Lung (tissue), 12 donors: Measurements from ENCODE around the gene SPIRE2. TPM values are rescaled to one million over a fixed set of nuclear protein-coding genes. Genes with fewer than 3 reads are reported as not detected.
A peak's percentile ranks its signal among the peaks of the same experiment; 100 is the strongest.

Experiments used
- ATAC-seq: fragments of 200-7000 bp; cut with Tn5 transposase; one replicate; pipeline ENCODE4 v1.9.1; 2020; ENCODE audit warnings: moderate number of reproducible peaks; ENCODE audit not compliant: insufficient read depth, low FRiP score
- DNase-seq, 3 donors: peaks; one replicate each; pipeline ENCODE4 v3.0.0-alpha.2; 2013 to 2017
- H3K27ac ChIP-seq, 2 donors: one replicate each; pipeline ENCODE4 v1.5.1; 2013; ENCODE audit warnings: mild to moderate bottlenecking in 2 of 2, moderate library complexity in 2 of 2, control low read depth in 1 of 2, inconsistent platforms in 1 of 2, low read depth in 1 of 2, low read length in 1 of 2
- H3K27me3 ChIP-seq, 3 donors: one replicate each; pipeline ENCODE4 v1.5.1; 2013; ENCODE audit warnings: low read length in 2 of 3; ENCODE audit not compliant: control insufficient read depth in 3 of 3, insufficient read depth in 3 of 3
- H3K36me3 ChIP-seq, 4 donors: one replicate each; pipeline ENCODE4 v1.5.1; 2013; ENCODE audit warnings: low read length in 4 of 4, mild to moderate bottlenecking in 1 of 4, moderate library complexity in 1 of 4; ENCODE audit not compliant: control insufficient read depth in 4 of 4, insufficient read depth in 4 of 4
- H3K4me1 ChIP-seq, 5 donors: one replicate each; pipeline ENCODE4 v1.5.1; 2013; ENCODE audit warnings: low read length in 5 of 5, mild to moderate bottlenecking in 2 of 5, moderate library complexity in 1 of 5; ENCODE audit not compliant: control insufficient read depth in 5 of 5, insufficient read depth in 5 of 5
- H3K4me3 ChIP-seq: one replicate; pipeline ENCODE4 v1.5.1; 2013; ENCODE audit warnings: mild to moderate bottlenecking, control low read depth, moderate library complexity
- H3K9ac ChIP-seq, 2 donors: one replicate each; pipeline ENCODE4 v1.5.1; 2013; ENCODE audit warnings: low read length in 2 of 2, control low read depth in 1 of 2; ENCODE audit not compliant: insufficient read depth in 1 of 2
- H3K9me3 ChIP-seq, 4 donors: one replicate each; pipeline ENCODE4 v1.5.1; 2013; ENCODE audit warnings: low read length in 3 of 4, mild to moderate bottlenecking in 1 of 4, moderate library complexity in 1 of 4; ENCODE audit not compliant: control insufficient read depth in 4 of 4, insufficient read depth in 3 of 4
- WGBS, 2 donors: extraction: QIAGEN DNeasy Blood & Tissue Kit; methylation state at CpG; one replicate each; pipeline ENCODE4 v1.1.7; 2013; 5-methylcytosine and 5-hydroxymethylcytosine counted together
- polyA plus RNA-seq, 2 donors: library from polyadenylated mRNA; stranded (reverse); fragments of 200-250 nt; gene quantifications; one replicate each; pipeline ENCODE4 v1.2.1, GENCODE V29; 2013
- total RNA-seq, 2 donors: library from RNA; depleted of rRNA in 1 of 2; stranded (reverse); fragments of >200 nt in 1 of 2; gene quantifications; one replicate each; pipeline ENCODE4 v1.2.1, GENCODE V29; 2014 to 2021
- TF ChIP-seq, protein P1 (sequence below): IDR thresholded peaks from 2 replicates; pipeline ENCODE4 v1.5.1; 2012; ENCODE audit warnings: mild to moderate bottlenecking; ENCODE audit errors: control extremely low read depth, extremely low read depth
- donor health status: control.
- donor health status: control.
- donor health status: Bipolar disorder and iron deficiency.
- donor health status: healthy.
- donor health status: DM: yes; HTN: yes; CAD: no.

SPIRE2 gene
- total and polyA plus RNA-seq, 4 donors = 3.3 to 12.0 (median 8.0) TPM

DNA sequence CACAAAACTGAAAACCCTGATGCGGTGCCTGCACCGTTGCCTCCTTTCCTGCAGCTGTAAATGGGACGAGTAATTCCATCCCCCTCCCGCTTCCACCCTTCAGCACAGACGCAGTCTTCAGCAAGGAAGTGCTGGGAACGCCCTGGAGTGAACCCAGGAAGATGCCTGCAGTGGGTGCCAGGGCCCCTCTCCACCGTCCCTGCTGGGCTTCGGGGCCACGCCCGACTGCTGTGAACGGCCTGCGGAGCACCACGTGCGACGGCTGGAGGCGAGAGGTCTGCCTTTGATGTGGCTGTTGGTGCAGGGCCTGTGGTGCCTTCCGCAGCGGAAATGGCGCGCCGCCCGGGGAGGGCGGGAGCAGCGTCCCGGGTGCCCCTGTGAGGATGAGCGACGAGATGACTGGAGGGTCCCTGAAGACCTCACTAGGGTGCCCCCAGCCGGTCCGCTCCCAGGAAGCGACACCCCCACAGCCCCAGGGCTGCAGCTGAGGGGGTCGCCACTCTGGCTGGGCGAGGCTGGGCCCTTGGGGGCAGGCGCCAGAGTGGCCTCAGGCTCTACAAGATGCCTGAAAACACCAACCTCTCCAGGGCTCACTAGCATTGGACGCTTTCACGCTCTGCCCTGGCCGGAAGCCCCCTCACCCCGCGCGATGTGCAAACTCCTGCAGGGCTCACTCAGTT lies 89.6 kb downstream of the SPIRE2 start:
- WGBS, 2 donors = 0% methylated on average over 39 of the region's 39 CpGs
- no peak overlapping the region for H3K4me3 ChIP-seq
- ATAC-seq = peak; percentile 20
- peaks cover 0 to 9% (median 2%) of the 10 kb centered on the region in 4 donors for H3K36me3 ChIP-seq
- DNase-seq = peak; percentile 67 to 87 (median 83)
- TF ChIP-seq, protein P1, sequence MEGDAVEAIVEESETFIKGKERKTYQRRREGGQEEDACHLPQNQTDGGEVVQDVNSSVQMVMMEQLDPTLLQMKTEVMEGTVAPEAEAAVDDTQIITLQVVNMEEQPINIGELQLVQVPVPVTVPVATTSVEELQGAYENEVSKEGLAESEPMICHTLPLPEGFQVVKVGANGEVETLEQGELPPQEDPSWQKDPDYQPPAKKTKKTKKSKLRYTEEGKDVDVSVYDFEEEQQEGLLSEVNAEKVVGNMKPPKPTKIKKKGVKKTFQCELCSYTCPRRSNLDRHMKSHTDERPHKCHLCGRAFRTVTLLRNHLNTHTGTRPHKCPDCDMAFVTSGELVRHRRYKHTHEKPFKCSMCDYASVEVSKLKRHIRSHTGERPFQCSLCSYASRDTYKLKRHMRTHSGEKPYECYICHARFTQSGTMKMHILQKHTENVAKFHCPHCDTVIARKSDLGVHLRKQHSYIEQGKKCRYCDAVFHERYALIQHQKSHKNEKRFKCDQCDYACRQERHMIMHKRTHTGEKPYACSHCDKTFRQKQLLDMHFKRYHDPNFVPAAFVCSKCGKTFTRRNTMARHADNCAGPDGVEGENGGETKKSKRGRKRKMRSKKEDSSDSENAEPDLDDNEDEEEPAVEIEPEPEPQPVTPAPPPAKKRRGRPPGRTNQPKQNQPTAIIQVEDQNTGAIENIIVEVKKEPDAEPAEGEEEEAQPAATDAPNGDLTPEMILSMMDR = no peak
- H3K9ac ChIP-seq = no peak overlapping the region
- no peaks in the 10 kb centered on the region for H3K9me3 ChIP-seq
- no peak overlapping the region for H3K27ac ChIP-seq
- peaks cover 0 to 11% (median 9%) of the 10 kb centered on the region in 3 donors for H3K27me3 ChIP-seq
- H3K4me1 ChIP-seq = peaks cover 0 to 22% (median 9%) of the 10 kb centered on the region in 5 donors

DNA sequence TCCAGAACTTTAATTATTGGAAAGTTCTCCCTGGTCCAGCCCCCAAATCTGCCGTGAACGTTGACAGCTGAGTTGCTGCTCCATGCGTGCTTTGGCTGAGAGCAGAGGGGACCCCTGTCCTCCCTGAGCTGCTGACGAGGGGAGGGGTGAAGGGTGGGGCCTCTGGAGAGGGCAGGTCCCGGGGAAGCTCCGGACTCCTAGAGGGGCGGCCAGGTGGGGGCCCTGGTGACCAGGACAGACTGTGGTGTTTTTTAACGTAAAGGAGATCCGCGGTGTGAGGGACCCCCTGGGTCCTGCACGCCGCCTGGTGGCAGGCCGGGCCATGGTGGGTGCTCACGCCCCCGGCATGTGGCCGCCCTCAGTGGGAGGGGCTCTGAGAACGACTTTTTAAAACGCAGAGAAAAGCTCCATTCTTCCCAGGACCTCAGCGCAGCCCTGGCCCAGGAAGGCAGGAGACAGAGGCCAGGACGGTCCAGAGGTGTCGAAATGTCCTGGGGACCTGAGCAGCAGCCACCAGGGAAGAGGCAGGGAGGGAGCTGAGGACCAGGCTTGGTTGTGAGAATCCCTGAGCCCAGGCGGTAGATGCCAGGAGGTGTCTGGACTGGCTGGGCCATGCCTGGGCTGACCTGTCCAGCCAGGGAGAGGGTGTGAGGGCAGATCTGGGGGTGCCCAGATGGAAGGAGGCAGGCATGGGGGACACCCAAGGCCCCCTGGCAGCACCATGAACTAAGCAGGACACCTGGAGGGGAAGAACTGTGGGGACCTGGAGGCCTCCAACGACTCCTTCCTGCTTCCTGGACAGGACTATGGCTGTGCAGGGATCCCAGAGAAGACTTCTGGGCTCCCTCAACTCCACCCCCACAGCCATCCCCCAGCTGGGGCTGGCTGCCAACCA lies 90.4 kb downstream of the SPIRE2 start, which contains the start of gene MC1R:
TSS of gene MC1R (plus strand) at position 410 of the 895 bp plus-strand sequence. CDS start at position 807, 397 bp downstream.
- peaks cover 4 to 11% (median 9%) of the 10 kb centered on the region in 3 donors for H3K27me3 ChIP-seq
- TF ChIP-seq, protein P1 = no peak
- H3K27ac ChIP-seq = no peak within 1 kb of the TSS
- peaks cover 0 to under 1% (median 0%) of the 10 kb centered on the region in 4 donors for H3K36me3 ChIP-seq
- DNase-seq (peak in 1 of 3 donors; percentile 49), ATAC-seq (no peak)
- no peaks in the 10 kb centered on the region for H3K9me3 ChIP-seq
- 5 to 8% methylated on average over 22 to 23 of the region's 23 CpGs for WGBS, 2 donors
- H3K9ac ChIP-seq = no peak within 1 kb of the TSS
- peaks cover 0 to 25% (median 9%) of the 10 kb centered on the region in 5 donors for H3K4me1 ChIP-seq
- H3K4me3 ChIP-seq = no peak within 1 kb of the TSS

- Histone ChIP-seq H3K9me3 (peaks cover 0 to 2% (median 0%) of the 10 kb centered on the region in 4 donors), H3K27me3 (peaks cover 4 to 21% (median 17%) of the 10 kb centered on the region in 3 donors), H3K36me3 (no peaks in the 10 kb centered on the region), H3K4me3 (no peak overlapping the region), H3K27ac (no peak overlapping the region), H3K9ac (no peak overlapping the region), H3K4me1 (peaks cover 0 to 29% (median 9%) of the 10 kb centered on the region in 5 donors)
- ATAC-seq (no peak), DNase-seq (no peak)
- TF ChIP-seq, protein P1 = no peak
- WGBS, 2 donors = 90 to 91% methylated on average over 51 to 52 of the region's 52 CpGs
Measured at GRCh38 chr16:89919535-89920406, 91.5 kb downstream of the SPIRE2 start.
